Activated CD4-positive, alpha-beta T cell treated with anti-CD3 and anti-CD28 coated beads, Interleukin-2, amount 50 U/mL, for 24 hours (primary cell): ENCODE data around the gene SLC25A23.
A peak's percentile ranks its signal among the peaks of the same experiment; 100 is the strongest.

Experiments used
- DNase-seq, 2 donors: peaks; one replicate each; pipeline ENCODE4 v3.0.0-alpha.2; 2020; ENCODE audit warnings: low read depth in 1 of 2, low spot score in 1 of 2

The SLC25A23 gene

DNA sequence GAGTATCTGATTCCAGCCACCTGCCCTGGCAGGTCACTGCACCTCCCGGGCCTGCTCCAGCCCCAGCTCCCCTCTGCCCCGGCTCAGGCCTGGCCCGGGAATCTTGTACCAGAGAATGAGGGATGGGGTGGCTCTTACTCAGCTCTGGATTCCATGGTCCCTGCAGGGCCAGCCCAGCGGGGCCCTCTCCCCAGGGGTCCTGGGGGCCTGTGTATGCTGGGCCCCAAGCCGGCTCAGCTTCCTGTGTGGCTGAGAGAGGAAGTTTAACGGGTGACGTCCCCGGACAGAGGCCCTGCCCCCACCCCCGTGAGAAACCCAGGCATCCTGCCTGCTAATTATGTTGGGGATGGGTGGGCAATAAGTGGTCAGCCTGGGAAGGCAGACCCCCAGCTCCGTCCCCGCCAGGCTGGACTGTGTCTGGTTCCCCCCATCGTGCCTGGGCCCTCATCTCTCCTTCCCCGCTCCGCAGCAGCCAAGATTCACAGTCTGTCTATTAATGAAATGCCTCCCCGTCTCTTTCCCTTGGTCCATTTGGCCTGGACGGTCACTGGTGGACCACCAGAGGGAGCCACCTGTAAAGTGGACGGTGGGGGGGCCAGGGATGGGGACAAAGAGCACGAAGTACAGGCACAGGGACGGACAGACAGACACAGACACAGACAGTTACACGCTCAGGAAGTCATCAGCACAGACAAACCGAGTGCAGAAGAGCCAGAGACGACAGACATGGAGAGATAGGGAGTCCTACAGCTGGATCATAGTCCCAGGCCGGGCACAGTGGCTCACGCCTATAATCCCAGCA is 22.1 kb upstream of the SLC25A23 start, which contains the start of gene DENND1C:
Gene DENND1C (minus strand): TSS at position 247 of the 802 bp plus-strand sequence. CDS start 92 bp downstream, at position 155.
- peak; percentile 45 to 59 for DNase-seq

GRCh38 chr19:6480848-6481415 is 21.3 kb upstream of the SLC25A23 start:
- DNase-seq: no peak

DNA sequence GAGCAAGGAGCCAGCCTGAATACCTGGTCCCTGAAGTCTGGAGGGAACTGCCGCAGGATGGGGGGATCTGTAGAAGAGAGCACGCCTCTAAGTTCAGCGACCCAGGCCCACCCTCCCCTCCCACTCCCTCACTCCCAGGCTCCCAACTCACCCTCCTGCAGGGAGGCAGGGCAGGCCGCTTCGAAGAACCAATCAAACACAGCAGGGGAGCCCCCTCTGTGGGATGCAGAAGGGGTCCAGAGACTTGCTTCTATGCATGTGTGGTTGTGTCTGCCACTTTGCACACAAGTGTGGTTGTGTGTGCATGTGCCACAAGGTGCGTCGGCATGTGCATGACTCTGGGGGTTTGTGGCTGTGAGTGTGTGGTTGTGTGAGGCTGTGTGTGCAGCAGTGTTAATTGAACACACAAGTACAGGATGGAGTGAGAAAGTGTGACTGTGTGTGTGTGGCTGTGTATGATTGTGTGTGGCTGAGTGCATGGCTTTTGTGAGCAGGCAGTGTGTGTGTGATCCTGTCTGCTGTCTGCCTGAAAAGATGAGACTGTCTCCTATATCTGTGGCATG is 20.3 kb upstream of the SLC25A23 start:
- no peak for DNase-seq

DNA sequence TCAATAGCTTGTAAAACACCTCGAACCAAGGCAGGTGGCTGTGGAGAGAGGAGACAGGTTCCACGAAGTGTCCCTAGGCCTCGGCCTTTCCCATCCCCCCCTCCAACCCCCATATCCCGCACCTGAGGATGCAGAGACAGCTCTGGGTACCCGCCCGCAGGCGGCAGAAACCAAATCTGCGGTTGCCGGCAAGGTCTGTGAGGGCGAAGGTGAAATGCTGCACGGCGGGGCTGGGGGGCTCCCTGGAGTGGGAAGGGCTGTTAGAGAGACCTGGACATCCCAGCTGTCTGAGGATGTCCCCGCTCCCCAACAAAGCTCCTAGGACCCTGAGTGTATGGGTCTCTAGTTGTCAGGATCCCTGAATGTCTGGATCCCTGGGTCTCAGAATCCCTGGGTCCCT is 19.2 kb upstream of the SLC25A23 start:
- DNase-seq: no peak

DNA sequence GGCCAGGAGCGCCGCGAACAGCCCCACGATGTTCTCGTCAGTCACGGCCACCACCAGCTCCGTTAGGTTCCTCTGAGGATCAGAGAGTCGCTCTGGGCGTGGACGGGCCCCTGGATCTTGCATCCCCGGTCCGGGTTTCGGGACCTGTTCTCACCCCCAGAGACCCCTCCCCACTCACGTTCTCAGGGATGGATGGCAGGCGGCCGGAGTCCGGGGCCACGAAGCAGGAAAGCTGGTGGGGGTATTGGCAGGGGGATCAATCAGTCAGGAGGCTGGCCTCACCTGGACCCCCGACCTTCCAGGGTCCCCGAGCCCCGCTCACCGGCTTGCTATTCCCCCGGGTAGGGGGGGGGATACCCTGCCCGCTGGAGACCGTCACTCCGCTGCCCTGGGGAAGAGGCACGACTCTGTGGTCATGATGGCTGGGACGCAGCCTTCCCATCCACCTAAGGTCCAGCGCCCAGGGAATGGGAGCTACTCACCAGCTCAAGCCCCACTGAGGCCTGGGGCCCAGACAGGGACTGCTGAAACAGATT is 17.4 kb upstream of the SLC25A23 start:
- DNase-seq: no peak

GRCh38 chr19:6476155-6476895 is 16.7 kb upstream of the SLC25A23 start:
- DNase-seq: peak; percentile 47 to 50

DNA sequence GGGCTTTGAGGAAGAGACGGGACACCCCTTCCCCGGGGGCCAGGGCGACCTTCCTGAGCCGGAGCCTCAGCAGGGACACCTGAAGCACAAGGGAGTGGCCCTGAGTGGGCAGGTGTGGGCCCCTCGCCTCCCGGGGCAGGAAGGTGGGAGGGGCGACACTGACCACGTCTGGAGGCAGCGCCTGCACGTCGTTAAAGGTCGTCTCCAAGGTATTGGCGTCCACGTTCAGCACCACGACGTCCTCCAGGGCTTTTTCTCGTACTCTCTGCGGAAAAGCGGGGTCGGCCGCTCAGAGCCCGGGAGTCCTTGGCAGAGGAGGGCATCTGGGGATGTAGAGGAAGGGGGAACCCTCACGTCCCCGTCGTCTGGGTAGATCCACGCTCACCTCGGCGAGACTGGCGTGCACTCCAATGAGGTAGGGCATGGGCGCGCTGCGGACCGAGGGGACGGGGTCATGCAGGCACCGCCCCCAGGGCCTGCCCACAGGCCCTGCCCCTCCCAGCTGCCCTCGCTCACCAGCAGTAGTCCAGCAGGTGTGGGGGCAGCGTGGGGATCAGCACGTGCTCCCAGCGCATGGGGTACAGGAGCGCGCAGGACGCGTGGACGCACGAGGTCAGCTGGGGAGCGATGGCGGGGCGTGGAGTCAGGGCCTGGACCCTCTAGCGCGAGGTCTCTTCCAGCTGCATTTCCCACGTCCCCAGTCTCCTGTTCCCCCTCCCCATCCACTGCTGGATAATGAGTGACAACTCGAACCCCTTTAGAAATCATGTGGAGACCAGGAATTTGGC is 15.9 kb upstream of the SLC25A23 start:
- DNase-seq: no peak

- no peak for DNase-seq
Measured at GRCh38 chr19:6473647-6474046, 14.1 kb upstream of the SLC25A23 start.

GRCh38 chr19:6472713-6473112 is 13.1 kb upstream of the SLC25A23 start:
- no peak for DNase-seq

GRCh38 chr19:6471076-6471475 is 11.5 kb upstream of the SLC25A23 start:
- no peak for DNase-seq

DNA sequence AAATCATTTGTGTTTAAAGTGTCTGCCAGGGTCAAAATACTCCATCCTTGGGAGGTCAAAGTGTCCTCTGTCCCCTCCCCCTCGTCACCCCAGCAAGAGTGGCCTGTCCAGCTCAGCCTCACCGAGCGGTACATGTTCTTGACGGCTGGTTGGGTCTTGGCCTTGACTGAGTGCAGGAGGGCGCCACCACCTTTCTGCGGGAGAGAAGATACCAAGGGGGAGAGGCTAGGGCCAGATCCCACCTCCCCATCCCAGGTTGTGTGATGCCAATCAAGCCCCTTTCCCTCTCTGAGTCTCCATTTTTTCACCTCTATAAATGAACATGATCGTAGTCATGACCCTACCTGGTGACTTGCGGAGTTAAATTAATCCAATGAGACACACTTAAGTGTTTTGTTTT is 10.6 kb upstream of the SLC25A23 start:
- no peak for DNase-seq

GRCh38 chr19:6467384-6467783 is 7.8 kb upstream of the SLC25A23 start:
- no peak for DNase-seq

- DNase-seq: no peak
Measured at GRCh38 chr19:6466526-6467248, 7.1 kb upstream of the SLC25A23 start.

DNA sequence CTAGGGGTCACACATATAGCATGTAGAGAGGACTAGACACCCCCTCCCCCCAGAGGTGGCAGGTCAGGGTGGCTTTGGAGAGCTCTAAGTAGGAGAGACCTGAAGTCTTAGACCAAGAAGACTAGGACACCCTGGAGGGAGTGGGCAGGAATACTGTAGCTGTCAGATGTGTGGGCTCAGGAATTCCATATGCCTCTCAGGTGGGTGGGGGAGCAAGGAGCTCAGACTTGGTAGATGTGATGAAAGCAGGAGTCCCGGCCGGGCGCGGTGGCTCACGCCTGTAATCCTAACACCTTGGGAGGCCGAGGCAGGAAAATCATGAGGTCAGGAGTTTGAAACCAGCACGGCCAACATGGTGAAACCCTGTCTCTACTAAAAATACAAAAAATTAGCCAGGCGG is 6.1 kb upstream of the SLC25A23 start:
- no peak for DNase-seq

GRCh38 chr19:6465006-6465405 is 5.4 kb upstream of the SLC25A23 start:
- DNase-seq: no peak

GRCh38 chr19:6464070-6464873 is 4.7 kb upstream of the SLC25A23 start, which contains the start of gene CRB3:
Gene CRB3 (plus strand): TSS chr19:6464271. CDS start chr19:6464702, 431 bp downstream.
- no peak for DNase-seq

GRCh38 chr19:6460099-6460884 is 700 bp upstream of the SLC25A23 start:
- peak; percentile 94 to 95 for DNase-seq

GRCh38 chr19:6458695-6459261 is 814 bp downstream of the SLC25A23 start:
- DNase-seq: no peak
